ENCODE results near the gene CDKL2. TPM values are rescaled to one million over a fixed set of nuclear protein-coding genes. Genes with fewer than 3 reads are reported as not detected.
A peak's percentile ranks its signal among the peaks of the same experiment; 100 is the strongest.

CDKL2 gene
- total and polyA plus RNA-seq, 2 of the 4 experiments (the other 2 are of a cell fraction): 0.09 to 0.18 TPM

DNA sequence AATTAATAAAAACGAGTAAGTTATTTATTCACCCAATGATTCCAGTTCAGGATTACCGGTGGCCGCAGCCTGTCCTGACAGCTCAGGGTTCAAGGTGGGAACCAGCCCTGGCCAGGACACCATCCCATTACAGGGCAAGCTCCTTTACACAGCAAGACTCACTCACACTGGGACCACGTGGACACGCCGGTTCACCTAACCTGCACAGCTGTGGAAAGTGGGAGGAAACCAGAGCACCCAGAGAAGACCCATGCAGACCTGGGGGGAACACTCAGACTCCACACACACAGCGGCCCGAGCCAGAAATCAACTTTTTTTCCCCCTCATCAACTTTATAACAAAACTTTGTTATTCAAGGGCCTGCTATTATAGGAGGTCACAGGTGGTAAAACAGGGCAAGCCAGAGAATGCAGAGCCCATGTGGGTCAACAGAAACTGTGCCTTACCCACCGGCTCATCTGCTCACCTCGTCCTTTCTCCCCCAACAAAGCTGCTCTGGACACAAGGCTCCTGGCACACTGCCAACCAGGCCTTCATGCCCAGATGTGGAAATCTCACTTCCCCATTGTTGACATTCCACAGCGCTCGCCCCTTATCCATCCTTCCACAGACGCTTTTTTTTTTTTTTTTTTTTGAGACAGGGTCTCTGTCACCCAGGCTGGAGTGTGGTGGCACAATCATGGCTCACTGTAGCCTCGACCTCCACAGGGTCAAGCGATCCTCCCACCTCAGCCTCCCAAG, 82.5 kb downstream of the CDKL2 start:
- H3K4ac ChIP-seq (ENCODE audit: low read depth, low read length): no peak overlapping the region
- H3K14ac ChIP-seq (replicated peaks; ENCODE audit: low read depth, low read length): no peak overlapping the region
- H3K9me3 ChIP-seq (ENCODE audit: control insufficient read depth, insufficient read depth, low read length): peaks cover 2% of the 10 kb centered on the region; the same call in 1 of the 2 replicates
- peak; percentile 24 for DNase-seq
- H2BK20ac ChIP-seq (ENCODE audit: low read depth, low read length): no peak overlapping the region
- no peak overlapping the region for H3K56ac ChIP-seq (ENCODE audit: extremely low read depth, insufficient read depth, low read length)
- no peak overlapping the region for H2BK5ac ChIP-seq (ENCODE audit: low read depth, low read length, poor library complexity, severe bottlenecking)
- H3K27ac ChIP-seq (ENCODE audit: insufficient read depth, low read length): no peak overlapping the region
- no TSS peak for BruUV-seq (replicated peaks)
- 0 out of 2 replicates have a peak overlapping the region, but pooled peaks have one; percentile 6 for H4K91ac ChIP-seq (ENCODE audit: insufficient read depth, low read depth, low read length)
- no peaks in the 10 kb centered on the region for H4K20me1 ChIP-seq (ENCODE audit: insufficient read depth, low read length)
- TF ChIP-seq RAD21 (IDR thresholded peaks at IDR 0.05; ENCODE audit: low read length) (no peak), POLR2A (IDR thresholded peaks at IDR 0.05; ENCODE audit: low read depth, low read length) (no peak), CHD1 (IDR thresholded peaks at IDR 0.05; ENCODE audit: low read depth, low read length) (no peak), FOS (IDR thresholded peaks at IDR 0.05; ENCODE audit: low read depth, low read length) (no peak), MAFK (IDR thresholded peaks at IDR 0.05; ENCODE audit: low read depth, low read length) (no peak), CEBPB (IDR thresholded peaks at IDR 0.05; ENCODE audit: low read depth, low read length) (no peak), SMC3 (IDR thresholded peaks at IDR 0.05; ENCODE audit: low read depth, low read length) (no peak), RCOR1 (IDR thresholded peaks at IDR 0.05; ENCODE audit: insufficient replicate concordance, low read length) (no peak), RFX5 (IDR thresholded peaks at IDR 0.05; ENCODE audit: low read depth, low read length) (no peak), NFE2L2 (IDR thresholded peaks at IDR 0.05; ENCODE audit: low read depth, low read length) (no peak), ELK1 (IDR thresholded peaks at IDR 0.05; ENCODE audit: borderline replicate concordance, low read depth, low read length) (no peak), MAZ (IDR thresholded peaks at IDR 0.05; ENCODE audit: borderline replicate concordance, low read depth, low read length) (no peak), CTCF (conservative IDR thresholded peaks at IDR 0.05; ENCODE audit: low read depth, low read length) (no peak), BHLHE40 (IDR thresholded peaks at IDR 0.05; ENCODE audit: low read depth, low read length) (no peak), MXI1 (IDR thresholded peaks at IDR 0.05; ENCODE audit: borderline replicate concordance, low read depth, low read length) (no peak)
- TF ChIP-seq, protein P1, sequence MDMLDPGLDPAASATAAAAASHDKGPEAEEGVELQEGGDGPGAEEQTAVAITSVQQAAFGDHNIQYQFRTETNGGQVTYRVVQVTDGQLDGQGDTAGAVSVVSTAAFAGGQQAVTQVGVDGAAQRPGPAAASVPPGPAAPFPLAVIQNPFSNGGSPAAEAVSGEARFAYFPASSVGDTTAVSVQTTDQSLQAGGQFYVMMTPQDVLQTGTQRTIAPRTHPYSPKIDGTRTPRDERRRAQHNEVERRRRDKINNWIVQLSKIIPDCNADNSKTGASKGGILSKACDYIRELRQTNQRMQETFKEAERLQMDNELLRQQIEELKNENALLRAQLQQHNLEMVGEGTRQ (IDR thresholded peaks at IDR 0.05; ENCODE audit: low read depth, low read length): no peak
- H2AK5ac ChIP-seq (ENCODE audit: low read depth, low read length): peak overlapping the region; percentile 51; the same call in 1 of the 2 replicates
- H3K18ac ChIP-seq (ENCODE audit: low read depth, low read length): no peak overlapping the region
- ChIA-PET POLR2A (ENCODE audit: unreplicated experiment) (no interaction called here), CTCF (no interaction called here)
- no peaks in the 10 kb centered on the region for H3K4me1 ChIP-seq (ENCODE audit: control insufficient read depth, insufficient read depth, low read length)
- WGBS, 2 experiments (ENCODE audit: extremely low coverage in 2 of 2, insufficient read length in 1 of 2): 50% methylated on average over 1 of the region's 15 CpGs; no CpG with 5 or more reads in 1 of the 2 experiments
- no peak overlapping the region for H3K4me3 ChIP-seq (ENCODE audit: insufficient read depth, low read depth, low read length)
- in situ Hi-C loops (cut with MboI; ENCODE audit: low sequenced_read_pairs): no loop called here
- H3K27me3 ChIP-seq (ENCODE audit: control insufficient read depth, insufficient read depth, low read length): no peaks in the 10 kb centered on the region
- peaks cover under 1% of the 10 kb centered on the region; the same call in 1 of the 2 replicates for H3K9me1 ChIP-seq (ENCODE audit: insufficient read depth, low read length)
- no peak overlapping the region for H3K9ac ChIP-seq (ENCODE audit: low read depth, low read length)
- dilution Hi-C loops (cut with HindIII; ENCODE audit: low sequenced_read_pairs, unreplicated experiment): no loop called here
- no peak overlapping the region for H2AK9ac ChIP-seq (replicated peaks; ENCODE audit: low read depth, low read length, poor library complexity)
- H3K4me2 ChIP-seq (ENCODE audit: low read depth, low read length): no peak overlapping the region
- no peak for ATAC-seq (ENCODE audit: low read depth)
- H2BK15ac ChIP-seq (ENCODE audit: low read depth, low read length): no peak overlapping the region
- H3K36me3 ChIP-seq (ENCODE audit: control insufficient read depth, insufficient read depth, low read length): no peaks in the 10 kb centered on the region
- H3K79me1 ChIP-seq (ENCODE audit: low read depth in 1 of 2, low read length in 2 of 2): no peaks in the 10 kb centered on the region
- H2AFZ ChIP-seq (replicated peaks; ENCODE audit: low read length, poor library complexity): no peak overlapping the region
- no peak overlapping the region for H3K23ac ChIP-seq (ENCODE audit: low read depth, low read length)
- H2BK120ac ChIP-seq (ENCODE audit: low read depth, low read length): no peak overlapping the region
- intact Hi-C loops (cut with micrococcal nuclease): no loop called here
- no peak overlapping the region for H4K8ac ChIP-seq (ENCODE audit: low read depth in 2 of 2, low read length in 2 of 2)
- no peak overlapping the region for H4K5ac ChIP-seq (ENCODE audit: low read depth, low read length)

All from IMR-90 (cell line).